GM13977 (cell line): Measurements from ENCODE around the gene CD300A.
A peak's percentile ranks its signal among the peaks of the same experiment; 100 is the strongest.

ENCODE experiments used
- DNase-seq: peaks from one replicate; pipeline ENCODE4 v3.0.0; 2012; ENCODE audit warnings: low spot score
- CTCF ChIP-seq: IDR thresholded peaks from 2 replicates; pipeline ENCODE4 v1.5.1; 2012; ENCODE audit warnings: mild to moderate bottlenecking, control low read depth; ENCODE audit not compliant: insufficient read depth; ENCODE audit errors: extremely low read depth, missing control alignments
- in situ Hi-C: fragments of 300-500 bp; cut with MboI; formaldehyde crosslinking; loops from one replicate; pipeline ENCODE4 v1.12.0; 2022; ENCODE audit warnings: low sequenced_read_pairs, low pct_unique_long_range_greater_than_20kb, mixed read lengths, inconsistent platforms; ENCODE audit not compliant: unreplicated experiment

CD300A gene

GRCh38 chr17:74460241-74460640 lies 6.2 kb upstream of the CD300A start:
- peak; percentile 13 for TF ChIP-seq CTCF
- no peak for DNase-seq
- in situ Hi-C loops: no loop called here

DNA sequence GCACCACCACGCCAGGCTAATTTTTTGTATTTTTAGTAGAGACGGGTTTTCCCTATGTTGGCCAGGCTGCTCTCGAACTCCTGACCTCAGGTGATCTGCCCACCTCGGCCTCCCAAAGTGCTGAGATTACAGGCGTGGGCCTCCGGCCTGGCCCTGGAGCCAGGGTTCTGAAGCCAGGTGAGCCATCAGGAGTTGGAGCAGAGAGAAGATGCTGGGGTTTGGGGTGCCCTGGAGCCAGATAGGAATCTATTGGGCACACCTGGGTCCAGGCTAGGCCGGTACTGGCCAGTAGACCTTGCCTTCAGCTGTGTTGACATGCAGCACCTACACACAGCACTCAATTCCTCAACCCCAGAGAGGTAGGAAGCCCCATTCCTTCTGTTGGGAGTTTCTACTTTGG lies 5.4 kb upstream of the CD300A start:
- TF ChIP-seq CTCF: no peak
- DNase-seq: no peak
- in situ Hi-C loops: no loop called here

DNA sequence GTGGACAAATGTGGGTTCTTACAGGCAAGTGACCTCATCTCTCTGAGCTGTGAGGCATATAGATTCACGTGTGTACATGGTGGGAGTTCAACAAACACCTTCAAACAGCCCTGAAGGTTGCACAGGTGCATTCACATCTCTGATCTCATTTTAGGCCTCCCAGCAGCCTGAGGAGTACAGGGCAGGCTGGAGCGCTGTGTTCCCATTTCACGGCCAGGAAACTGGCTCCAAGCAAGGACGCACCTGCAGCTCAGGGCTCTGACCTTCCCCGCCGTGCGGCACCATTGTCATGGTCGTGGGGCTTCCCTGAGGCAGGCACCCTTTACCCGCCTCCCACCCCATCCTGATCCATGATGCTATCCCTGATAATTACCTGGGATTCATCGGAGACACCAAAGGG lies 4.8 kb upstream of the CD300A start:
- TF ChIP-seq CTCF: no peak
- no peak for DNase-seq
- in situ Hi-C loops: no loop called here

DNA sequence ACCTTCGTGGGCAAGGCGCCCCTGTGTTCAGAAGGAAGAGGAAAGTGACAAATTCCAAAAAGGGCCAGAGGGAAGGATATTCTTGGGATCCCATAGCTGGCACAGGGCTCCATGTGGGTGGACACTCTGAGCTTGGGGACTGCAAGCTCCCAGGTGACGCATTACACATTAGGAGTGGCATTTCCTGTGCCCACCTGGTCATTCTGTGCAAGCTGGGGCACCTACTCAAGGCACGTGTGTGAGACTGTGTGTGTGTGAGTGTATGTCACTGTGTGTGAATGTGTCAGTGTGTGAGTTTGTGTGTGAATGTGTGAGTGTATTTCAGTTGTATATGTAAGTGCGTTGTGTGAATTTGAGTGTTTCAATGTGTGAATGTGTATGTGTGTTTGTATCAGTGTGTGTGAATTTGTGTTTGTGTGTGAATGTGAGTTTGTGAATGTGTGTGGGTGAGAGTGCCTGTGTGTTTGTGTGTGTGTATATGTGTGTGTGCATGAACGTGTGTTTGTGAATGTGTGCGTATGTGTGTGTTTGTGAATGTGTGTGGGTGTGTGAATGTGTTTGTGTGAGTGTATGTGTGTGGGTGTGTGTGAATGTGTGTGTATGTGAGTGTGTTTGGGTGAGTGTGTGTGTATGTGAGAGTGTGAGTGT lies 1.6 kb upstream of the CD300A start:
- in situ Hi-C loops: no loop called here
- no peak for TF ChIP-seq CTCF
- DNase-seq: no peak

DNA sequence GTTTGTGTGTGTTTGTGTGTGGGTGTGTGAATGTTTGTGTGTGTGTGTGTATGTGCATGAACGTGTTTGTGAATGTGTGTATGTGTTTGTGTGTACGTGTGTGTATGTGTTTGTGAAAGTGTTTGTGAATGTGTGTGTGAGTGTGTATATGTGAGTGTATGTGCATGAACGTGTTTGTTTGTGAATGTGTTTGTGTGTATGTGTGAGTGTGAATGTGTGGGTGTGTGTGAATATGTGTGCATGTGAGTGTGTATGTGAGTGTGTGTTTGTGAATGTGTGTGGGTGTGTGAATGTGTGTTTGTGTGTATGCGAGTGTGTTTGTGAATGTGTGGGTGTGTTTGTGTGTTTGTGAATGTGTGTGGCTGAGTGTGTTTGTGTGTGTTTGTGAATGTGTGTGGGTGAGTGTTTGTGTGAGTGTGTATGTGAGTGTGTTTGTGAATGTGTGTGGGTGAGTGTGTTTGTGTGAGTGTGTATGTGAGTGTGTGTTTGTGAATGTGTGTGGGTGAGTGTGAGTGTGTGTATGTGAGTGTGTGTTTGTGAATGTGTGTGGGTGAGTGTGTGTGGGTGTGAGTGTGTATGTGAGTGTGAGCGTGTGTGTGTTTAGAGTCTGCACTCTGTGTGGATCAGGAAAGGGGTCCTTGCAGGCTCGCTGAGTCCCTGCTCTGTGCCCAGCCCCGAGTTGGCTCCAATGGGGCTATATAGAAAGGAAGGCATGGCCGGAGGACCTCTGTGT lies 890 bp upstream of the CD300A start:
- DNase-seq: no peak
- no peak for TF ChIP-seq CTCF
- in situ Hi-C loops: no loop called here

- no peak for DNase-seq
- in situ Hi-C loops: no loop called here
- no peak for TF ChIP-seq CTCF
These were observed 372 bp downstream of the CD300A start for GRCh38 chr17:74466828-74467184.
